ENCODE measurements around the gene SPAG17. TPM values are rescaled to one million over a fixed set of nuclear protein-coding genes. Genes with fewer than 3 reads are reported as not detected.

Gene SPAG17
- total RNA-seq, 1 experiment from 2014 or later: 0.36 TPM

DNA sequence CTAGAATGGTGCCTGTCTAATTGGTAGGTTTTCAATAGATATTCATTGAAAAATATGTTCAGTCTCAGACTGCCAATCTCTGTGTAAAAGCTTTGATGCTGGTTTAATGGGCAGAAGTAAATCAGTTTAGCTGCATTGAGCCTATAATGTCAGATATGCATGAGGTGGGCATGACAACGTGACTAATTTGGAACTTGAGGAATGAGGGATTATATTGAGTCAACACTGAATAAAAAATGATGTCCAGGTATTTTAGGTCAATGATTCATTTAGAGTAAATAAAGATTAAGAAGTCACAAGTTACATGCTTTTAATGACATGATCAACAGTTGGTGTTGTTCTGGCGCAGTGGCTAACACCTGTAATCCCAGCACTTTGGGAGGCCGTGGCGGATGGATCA is 252.5 kb downstream of the SPAG17 start:
- no peak overlapping the region for H3K4me3 ChIP-seq (ENCODE audit: low read depth in 2 of 2, low read length in 2 of 2)
- intact Hi-C loops (cut with micrococcal nuclease; ENCODE audit: unreplicated experiment): no loop called here
- no peaks in the 10 kb centered on the region for H3K27me3 ChIP-seq (ENCODE audit: control insufficient read depth, insufficient read depth, low read length)
- ChIA-PET POLR2A (no interaction called here), CTCF (no interaction called here)
- no peak overlapping the region for H3K27ac ChIP-seq (ENCODE audit: low read length)
- no peaks in the 10 kb centered on the region for H3K9me3 ChIP-seq (ENCODE audit: control insufficient read depth, insufficient read depth, low read depth, low read length)
- DNase-seq (ENCODE audit: low read depth, low spot score) (no peak), ATAC-seq (no peak)
- peaks cover 36% of the 10 kb centered on the region for H3K36me3 ChIP-seq (ENCODE audit: control insufficient read depth, insufficient read depth, low read length)
- TF ChIP-seq, protein P1, sequence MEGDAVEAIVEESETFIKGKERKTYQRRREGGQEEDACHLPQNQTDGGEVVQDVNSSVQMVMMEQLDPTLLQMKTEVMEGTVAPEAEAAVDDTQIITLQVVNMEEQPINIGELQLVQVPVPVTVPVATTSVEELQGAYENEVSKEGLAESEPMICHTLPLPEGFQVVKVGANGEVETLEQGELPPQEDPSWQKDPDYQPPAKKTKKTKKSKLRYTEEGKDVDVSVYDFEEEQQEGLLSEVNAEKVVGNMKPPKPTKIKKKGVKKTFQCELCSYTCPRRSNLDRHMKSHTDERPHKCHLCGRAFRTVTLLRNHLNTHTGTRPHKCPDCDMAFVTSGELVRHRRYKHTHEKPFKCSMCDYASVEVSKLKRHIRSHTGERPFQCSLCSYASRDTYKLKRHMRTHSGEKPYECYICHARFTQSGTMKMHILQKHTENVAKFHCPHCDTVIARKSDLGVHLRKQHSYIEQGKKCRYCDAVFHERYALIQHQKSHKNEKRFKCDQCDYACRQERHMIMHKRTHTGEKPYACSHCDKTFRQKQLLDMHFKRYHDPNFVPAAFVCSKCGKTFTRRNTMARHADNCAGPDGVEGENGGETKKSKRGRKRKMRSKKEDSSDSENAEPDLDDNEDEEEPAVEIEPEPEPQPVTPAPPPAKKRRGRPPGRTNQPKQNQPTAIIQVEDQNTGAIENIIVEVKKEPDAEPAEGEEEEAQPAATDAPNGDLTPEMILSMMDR (IDR thresholded peaks at IDR 0.05): no peak
- no peak for TF ChIP-seq POLR2AphosphoS5 (IDR thresholded peaks at IDR 0.05; ENCODE audit: low read depth, low read length)
- TF ChIP-seq TCF7L2 (IDR thresholded peaks at IDR 0.05; ENCODE audit: low read depth, low read length): no peak
- no peak for TF ChIP-seq SIN3A (IDR thresholded peaks at IDR 0.05; ENCODE audit: borderline replicate concordance, insufficient read depth, low read depth, low read length)
- TF ChIP-seq, protein P2, sequence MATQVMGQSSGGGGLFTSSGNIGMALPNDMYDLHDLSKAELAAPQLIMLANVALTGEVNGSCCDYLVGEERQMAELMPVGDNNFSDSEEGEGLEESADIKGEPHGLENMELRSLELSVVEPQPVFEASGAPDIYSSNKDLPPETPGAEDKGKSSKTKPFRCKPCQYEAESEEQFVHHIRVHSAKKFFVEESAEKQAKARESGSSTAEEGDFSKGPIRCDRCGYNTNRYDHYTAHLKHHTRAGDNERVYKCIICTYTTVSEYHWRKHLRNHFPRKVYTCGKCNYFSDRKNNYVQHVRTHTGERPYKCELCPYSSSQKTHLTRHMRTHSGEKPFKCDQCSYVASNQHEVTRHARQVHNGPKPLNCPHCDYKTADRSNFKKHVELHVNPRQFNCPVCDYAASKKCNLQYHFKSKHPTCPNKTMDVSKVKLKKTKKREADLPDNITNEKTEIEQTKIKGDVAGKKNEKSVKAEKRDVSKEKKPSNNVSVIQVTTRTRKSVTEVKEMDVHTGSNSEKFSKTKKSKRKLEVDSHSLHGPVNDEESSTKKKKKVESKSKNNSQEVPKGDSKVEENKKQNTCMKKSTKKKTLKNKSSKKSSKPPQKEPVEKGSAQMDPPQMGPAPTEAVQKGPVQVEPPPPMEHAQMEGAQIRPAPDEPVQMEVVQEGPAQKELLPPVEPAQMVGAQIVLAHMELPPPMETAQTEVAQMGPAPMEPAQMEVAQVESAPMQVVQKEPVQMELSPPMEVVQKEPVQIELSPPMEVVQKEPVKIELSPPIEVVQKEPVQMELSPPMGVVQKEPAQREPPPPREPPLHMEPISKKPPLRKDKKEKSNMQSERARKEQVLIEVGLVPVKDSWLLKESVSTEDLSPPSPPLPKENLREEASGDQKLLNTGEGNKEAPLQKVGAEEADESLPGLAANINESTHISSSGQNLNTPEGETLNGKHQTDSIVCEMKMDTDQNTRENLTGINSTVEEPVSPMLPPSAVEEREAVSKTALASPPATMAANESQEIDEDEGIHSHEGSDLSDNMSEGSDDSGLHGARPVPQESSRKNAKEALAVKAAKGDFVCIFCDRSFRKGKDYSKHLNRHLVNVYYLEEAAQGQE (IDR thresholded peaks at IDR 0.05; ENCODE audit: insufficient read depth in 1 of 2, low read depth in 2 of 2, low read length in 1 of 2): no peak
- peaks cover 10% of the 10 kb centered on the region; the same call in 1 of the 2 replicates for H3K4me1 ChIP-seq (ENCODE audit: control insufficient read depth, insufficient read depth, low read length)
- no TSS peak for BruUV-seq (replicated peaks)
- in situ Hi-C loops (cut with HindIII; ENCODE audit: low pct_unique_long_range_greater_than_20kb, low sequenced_read_pairs): no loop called here

DNA sequence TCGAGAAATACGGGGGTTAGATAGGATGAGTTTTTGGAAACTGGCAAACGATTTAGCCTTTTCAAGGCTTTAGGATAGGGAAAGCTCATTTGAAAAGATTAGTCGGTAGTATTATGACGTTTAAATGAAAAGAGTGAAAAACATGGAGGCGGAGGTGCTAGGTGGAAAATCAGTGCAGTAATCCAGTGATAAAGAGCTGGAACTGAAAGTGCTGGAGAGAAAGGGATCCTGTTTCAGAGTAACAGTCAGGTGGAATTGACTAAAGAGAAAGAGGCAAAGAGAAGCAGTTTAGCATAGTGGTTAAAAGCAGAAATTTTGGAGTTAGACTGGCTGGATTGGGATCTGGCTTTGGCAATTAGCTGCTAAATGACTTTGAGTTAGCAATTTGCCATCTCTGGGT is 254.5 kb downstream of the SPAG17 start:
- TF ChIP-seq, protein P1 (IDR thresholded peaks at IDR 0.05): no peak
- no peak for TF ChIP-seq POLR2AphosphoS5 (IDR thresholded peaks at IDR 0.05; ENCODE audit: low read depth, low read length)
- TF ChIP-seq, protein P2 (IDR thresholded peaks at IDR 0.05; ENCODE audit: insufficient read depth in 1 of 2, low read depth in 2 of 2, low read length in 1 of 2): no peak
- TF ChIP-seq SIN3A (IDR thresholded peaks at IDR 0.05; ENCODE audit: borderline replicate concordance, insufficient read depth, low read depth, low read length): no peak
- Histone ChIP-seq H3K4me3 (ENCODE audit: low read depth in 2 of 2, low read length in 2 of 2) (peak overlapping the region; percentile 86 to 98), H3K9me3 (ENCODE audit: control insufficient read depth, insufficient read depth, low read depth, low read length) (no peaks in the 10 kb centered on the region), H3K27ac (ENCODE audit: low read length) (peak overlapping the region; percentile 86), H3K36me3 (ENCODE audit: control insufficient read depth, insufficient read depth, low read length) (peaks cover 26% of the 10 kb centered on the region), H3K4me1 (ENCODE audit: control insufficient read depth, insufficient read depth, low read length) (peaks cover 10% of the 10 kb centered on the region; the same call in 1 of the 2 replicates), H3K27me3 (ENCODE audit: control insufficient read depth, insufficient read depth, low read length) (no peaks in the 10 kb centered on the region)
- ATAC-seq (no peak), DNase-seq (ENCODE audit: low read depth, low spot score) (no peak)
- BruUV-seq (replicated peaks): TSS peak; percentile 77
- ChIA-PET CTCF (no interaction called here), POLR2A (no interaction called here)
- intact Hi-C loops (cut with micrococcal nuclease; ENCODE audit: unreplicated experiment): no loop called here
- in situ Hi-C loops (cut with HindIII; ENCODE audit: low pct_unique_long_range_greater_than_20kb, low sequenced_read_pairs): no loop called here
